Activated gamma-delta T cell treated with anti-CD3 and anti-CD28 coated beads, Interleukin-2, amount 50 U/mL, for 16 hours (primary cell): ENCODE measurements around the gene PGAP6.
"Not testable (repeated sequence)": the region's sequence is repeated elsewhere in the genome, so short reads cannot be mapped to it uniquely, and the experiment has no call there.

Experiments used
- DNase-seq: peaks from one replicate; pipeline ENCODE4 v3.0.0-alpha.2; 2020; ENCODE audit warnings: low read depth

PGAP6 gene

DNA sequence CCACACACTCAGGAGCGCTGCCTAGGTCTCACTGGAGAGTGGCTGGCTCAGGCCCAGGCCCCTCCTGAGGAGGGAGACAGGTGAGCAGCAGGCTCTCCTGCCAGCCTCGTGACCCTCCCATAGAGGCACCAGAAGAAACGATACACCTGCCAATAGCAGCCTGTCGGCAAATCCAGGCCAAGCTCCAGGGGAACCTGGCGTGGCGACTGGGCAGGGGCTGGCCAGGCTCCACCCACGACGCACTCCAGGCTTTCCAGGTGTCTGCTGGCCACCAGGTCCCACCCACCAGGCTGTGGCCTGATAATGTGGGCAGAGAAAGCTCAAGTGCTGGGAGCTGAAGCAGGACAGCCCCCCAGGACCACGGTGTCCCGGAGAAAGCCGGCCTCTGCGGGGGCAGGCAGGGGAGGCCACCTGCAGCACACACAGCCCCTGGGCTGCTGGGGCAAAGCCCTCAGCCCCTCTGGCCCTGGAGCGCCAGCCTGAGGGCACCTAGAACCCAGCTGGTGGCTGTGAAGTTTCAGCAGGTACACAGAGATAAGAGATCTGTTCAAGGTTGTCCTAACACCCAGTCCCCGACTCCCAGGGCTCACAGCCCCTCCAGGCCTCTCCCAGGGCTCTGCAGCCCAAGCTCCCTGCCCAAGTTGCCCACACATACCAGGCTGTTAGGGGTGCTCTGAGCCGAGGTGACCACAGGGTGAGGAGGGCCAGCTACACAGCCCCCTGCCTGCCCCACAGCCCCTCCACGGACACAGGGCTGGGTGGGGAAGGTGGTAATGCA lies 2.4 kb downstream of the PGAP6 start:
- DNase-seq = no peak

DNA sequence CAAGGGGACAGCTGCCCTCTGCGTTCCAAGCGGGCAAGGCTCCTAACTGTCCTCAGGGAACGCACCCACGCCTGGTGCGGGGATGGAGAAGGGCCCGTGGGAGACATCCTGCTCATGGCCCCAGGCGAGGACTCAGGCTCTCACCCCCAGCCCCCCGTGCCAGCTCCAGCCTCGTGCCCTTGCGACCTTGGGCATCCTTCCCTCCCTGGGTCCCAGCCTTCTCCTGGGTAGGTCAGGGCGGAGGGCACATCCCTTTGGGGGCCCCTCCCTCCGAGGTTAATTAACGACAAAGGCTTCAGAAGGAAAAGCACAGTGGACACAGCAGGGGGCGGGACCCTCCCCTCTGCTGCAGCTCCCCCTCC lies 3.0 kb downstream of the PGAP6 start:
- no peak for DNase-seq

DNA sequence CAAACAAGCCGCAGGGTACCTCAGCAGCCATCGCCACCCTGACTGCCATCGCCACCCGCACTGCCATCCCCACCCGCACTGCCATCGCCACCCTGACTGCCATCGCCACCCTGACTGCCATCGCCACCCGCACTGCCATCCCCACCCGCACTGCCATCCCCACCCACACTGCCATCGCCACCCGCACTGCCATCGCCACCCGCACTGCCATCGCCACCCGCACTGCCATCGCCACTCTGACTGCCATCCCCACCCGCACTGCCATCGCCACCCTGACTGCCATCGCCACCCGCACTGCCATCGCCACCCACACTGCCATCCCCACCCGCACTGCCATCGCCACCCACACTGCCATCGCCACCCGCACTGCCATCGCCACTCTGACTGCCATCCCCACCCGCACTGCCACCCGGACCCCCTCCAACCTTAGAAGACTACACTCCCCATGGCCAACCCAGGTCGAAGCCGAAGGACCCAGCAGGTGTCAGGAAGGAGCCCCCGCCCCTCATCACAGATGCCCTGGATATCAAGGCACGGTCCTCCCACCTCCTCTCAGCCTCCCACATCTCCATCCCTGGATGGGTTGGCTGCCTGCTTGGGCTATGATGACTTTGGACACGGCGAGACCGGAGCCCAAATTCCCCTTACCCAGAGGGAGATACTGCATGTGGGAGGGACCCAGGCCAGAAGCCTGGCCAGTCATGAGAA lies 3.5 kb downstream of the PGAP6 start:
- not testable (repeated sequence) for DNase-seq

DNA sequence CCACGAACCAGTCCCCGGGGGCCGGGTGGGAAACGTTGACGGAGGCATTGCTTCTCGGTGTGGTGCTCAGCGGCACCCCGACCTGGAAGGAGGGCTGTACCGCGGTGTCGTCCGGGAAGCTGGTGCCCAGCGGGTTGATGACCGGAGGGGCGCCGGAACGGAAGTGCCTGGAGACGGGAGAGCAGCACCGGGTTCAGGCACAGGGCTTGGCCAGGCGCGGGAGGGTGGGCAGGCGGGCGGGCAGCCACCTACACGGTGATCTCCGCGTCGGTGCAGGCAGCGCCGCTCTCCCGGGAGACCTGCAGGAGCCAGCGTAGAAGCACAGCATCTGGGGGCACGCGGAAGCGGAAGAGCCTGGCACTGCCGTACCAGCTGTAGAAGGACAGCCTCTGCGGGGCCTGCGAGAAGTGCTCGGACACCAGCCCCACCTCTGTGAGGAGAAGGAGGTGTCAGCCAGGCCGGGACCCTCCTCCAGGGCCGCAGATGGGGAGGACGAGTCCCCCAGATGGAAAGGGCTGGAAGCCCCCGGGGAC lies 4.3 kb downstream of the PGAP6 start:
- no peak for DNase-seq

DNA sequence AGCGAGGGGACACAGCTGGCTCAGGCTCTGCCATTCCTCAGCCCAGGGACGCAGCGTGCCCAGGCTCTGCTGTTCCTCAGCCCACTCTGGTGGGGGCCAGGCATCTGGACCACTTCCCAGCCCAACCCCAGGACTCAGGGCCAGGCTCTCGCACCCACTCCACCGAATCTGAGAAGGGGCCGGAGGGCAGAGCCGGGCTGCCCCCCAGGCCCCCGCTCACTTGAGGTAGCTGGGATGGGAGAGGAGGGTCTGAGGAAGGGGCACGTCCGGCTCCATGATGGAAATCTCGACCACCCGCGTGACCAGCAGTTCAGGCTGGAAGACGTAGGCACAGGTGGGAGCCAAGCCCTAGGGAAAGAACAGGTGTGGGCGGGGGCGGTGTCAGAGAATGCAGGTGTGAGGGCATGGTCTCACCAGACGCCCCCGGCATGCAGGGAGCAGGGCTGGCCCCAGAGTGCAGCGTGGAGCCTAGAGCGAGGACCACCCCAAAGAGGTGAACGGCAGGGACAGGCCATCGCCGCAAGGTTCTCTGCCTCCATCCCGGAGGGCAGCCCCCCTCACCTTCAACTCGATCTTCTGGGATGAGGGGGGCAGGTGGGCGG lies 4.9 kb downstream of the PGAP6 start:
- DNase-seq = no peak

DNA sequence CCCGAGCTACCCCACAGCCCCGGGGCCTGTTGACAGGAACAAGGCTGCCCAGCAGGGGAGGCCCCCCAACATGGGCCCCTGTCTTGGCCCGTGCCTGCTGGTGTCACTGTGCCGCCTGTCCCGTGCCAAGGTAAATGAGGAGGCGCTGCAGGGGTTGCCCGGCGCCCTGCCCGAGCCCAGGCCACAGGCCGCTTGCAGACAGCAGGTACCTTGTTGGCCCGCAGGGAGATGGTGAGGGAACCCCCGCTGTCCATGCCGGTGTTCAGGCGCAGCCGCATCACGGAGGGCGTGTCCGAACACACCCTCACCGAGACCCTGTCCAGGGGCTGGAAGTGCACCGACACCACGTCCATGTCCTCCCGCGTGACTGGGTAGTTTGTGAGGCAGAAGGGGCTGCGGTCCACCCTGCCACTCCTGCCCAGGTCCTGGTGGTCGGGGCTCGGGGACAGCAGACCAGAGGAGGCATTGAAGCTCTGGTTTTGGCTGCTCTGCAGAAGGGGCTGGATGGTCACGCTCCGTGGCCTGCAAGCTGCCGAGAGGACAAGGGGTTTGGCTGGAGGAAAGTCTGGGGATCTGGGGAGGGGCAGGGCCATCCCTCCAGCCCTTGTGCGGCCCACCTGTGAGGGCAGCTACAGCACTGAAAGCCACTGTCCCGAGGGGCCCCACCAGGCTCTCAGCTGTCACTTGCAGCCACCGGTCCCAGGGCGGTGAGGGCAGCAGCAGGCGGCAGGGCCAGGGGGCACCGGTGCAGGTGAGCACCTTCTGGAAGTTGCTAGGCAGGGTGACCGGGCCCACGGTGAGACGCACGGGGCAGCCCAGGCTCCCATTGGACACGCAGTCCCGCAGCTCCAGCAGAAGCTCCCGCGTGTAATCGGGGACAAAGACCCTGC lies 5.6 kb downstream of the PGAP6 start:
- DNase-seq = no peak

DNA sequence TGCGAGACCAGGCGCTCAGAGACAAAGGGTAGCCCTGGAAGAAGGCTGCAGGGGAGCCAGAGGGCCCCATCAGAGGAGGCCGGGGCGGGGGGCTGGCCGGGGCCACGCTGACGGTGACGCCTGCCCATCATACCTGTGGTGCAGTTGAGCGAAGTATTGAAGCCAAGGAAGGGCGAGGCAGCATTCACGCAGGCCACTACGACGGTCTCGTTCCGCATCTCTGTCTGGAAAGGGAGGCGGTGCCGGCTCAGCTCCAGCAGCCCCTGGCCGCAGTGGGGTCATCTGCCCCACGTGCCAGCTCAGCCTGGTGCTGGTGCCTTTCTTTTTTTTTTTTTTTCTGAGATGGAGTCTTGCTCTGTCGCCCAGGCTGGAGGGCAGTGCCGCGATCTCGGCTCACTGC lies 6.6 kb downstream of the PGAP6 start:
- no peak for DNase-seq

DNA sequence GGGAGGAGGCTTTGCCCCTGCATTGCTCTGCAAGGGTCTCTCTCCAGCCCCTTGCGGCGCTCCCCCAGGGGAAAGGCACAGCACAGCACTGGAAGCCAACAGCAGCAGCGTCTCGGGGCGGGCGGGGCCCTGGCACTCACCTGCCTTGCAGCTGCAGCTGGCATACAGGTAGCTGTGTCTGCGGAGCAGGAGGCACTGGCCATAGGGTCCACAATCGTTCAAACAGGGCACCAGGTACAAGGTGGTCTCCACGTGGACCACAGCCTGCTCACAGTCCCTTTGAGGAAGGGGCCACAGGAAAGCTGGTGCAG lies 7.2 kb downstream of the PGAP6 start:
- no peak for DNase-seq

DNA sequence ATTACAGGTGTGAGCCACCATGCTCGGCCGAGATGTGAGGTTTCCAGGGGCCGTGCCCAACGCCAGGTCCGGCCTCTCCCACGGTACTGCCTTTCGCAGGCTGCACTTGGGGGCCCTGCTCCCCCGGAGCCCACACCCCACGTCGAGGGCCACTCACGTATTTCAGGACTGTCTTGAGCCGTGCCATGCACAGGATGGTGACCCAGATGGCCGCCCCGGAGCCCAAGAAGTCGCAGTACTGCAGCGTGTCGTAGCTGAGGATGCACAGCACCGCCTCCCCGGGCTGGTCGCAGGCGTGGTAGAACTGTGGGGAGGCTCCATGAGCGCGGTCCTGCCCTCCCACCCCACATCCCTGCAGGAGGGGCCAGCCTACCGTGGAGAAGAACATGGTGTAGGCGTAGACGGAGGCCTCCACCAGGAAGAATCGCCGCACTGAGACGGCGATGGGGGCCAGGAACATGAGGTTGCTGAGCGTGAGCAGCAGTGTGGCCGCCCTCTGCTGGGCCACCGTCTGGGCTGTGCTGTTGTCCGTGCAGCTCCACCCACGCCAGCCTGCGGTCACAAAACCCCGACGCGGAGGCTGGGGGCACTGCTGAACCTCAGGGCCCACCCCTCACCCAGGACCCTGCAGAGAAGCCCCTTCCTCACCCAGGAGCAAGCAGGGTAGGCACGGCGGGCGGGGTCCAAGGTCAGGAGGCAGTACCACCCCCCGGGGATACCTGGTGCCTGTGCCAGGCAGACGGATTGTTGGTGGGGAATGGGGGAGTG lies 7.7 kb downstream of the PGAP6 start:
- DNase-seq = no peak

DNA sequence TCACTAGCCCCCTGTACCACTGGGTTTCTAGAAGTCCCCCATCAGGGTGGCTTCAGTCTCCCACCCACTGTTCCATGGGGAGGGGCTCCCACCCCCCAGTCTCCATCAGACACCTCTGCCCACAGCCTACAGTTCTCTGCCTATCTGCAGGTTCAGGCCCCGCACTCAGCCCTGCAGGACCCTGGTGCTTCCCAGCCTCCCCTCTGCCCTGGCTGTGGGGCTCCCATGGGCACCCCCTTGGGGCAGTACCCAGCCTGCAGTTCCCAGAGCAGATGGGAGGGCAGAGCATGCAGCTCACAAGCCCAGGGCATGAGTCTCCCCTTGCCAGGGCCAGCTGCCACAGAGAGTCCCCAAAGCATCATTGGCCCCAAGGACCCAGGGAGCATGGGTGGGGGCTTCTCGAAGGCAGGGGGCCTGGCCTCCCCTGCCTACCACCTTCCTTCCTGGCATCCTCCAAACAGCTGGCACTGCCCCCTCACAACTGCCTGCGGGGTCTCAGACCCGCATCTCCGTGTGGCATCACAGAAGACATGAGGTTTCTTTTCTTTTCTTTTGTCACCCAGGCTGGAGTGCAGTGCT lies 8.7 kb downstream of the PGAP6 start:
- no peak for DNase-seq

DNA sequence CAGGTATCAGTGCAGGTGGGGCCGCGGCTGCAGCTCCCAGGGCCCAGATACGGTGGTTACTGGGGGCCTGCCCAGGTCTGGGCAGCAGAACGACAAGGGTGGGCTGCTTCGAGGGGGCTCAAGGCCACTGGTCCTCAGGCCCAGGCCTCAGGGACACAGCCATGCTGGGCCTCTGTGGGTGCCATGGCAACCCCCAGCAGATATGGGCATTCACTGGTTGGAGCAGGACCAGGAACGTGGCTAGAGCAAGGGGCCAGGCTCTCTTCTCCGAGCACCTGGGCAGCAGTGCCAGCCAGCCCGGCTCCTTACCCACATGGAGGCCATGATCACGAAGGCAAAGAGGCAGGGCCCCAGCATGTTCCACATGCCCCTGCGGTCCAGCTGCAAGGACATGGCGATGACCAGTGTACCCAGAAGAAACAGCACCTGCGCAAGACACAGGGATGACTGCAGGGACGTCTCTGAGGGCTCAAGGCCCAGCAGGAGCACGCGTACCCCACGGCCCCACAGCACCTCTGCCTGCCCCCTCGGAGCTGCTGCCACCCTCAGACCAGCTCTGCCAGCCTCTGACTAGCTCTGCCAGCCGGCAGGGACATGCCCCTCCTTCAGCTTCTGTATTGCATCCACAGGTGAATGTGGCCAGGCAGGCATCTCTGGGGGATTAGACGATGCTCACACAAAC lies 9.3 kb downstream of the PGAP6 start:
- DNase-seq = no peak

DNA sequence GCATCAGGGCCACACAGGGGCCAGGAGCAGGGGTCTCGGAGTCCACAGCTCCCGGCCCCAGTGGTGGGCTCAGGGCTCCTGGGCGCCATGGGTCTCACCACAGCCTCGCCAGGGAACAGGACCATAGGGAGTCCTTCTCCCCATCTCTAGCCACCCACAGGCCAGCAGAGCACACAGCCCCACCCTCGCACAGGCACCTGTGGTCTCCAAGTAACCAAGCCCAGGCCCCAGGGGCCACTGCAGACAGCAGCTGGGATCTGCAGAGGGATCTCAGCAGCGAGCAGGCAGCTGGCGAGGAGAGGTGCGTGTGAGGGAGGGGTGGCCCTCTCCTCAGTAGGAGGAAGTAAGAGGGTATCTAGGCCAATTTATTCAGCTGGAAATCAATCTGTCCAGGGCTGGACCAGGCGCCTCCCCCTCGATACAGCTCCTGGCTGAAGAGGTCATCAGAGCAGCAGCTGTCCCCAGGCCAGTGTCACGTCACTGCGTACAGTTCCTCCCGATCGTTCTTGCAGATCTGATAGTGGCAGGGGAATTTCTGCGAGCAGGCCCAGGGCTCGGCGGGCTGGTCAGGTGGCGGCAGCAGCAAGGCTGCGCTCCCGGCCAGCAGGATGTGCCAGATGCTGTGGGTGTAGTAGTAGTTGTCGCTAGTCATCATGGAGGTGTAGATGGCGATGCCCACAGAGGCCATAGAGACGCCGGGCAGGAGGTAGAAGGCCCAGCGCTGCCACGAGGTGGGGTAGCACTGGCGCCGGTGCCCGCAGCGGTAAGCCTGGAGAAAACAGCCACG lies 10.1 kb downstream of the PGAP6 start:
- DNase-seq = no peak

DNA sequence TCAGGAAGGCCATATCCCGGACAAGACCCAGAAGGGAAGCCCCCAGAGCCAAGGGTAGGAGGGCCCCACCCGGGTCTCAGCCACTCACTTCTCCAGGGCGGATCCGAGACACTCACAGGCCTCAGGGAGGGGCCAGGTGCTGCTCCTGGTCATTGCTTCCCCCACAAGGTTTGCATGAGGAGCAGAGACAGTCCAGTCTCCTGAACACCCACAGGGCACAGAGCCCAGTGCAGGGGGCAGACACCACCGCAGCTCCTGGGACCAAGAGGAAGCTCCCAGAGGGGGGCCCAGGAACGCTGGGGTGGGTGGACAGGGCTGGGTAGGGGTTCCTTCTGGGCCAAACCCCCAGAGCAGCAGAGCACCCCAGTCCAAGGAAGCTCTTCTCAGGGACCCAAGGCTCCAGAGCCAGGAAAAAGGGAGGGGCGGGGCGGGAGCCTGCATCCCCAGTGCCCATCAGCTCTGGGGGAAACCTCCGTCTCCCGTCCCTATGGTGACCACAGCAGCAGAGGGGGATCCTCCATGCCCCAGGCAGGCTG lies 10.7 kb downstream of the PGAP6 start:
- no peak for DNase-seq

DNA sequence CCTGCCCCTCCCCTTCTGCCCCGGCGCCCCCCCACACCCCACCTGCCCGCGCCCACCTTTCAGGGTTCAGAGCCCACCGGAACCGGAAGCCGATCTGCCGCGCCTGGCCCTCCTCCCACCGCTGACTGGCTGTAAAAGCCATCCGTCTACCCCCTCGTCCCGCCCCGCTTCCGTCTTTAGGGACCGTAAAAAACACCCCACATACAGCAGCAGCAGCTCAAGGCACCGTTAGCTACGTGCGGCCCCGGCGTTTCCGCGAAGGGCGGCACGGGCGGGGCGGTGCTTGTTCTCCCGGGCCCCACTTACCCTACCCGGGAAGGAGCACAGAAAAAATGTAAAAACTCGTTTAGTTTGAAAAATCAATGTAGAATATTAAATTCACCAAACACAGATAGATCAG lies 11.3 kb downstream of the PGAP6 start, which contains the start of gene MRPL28:
MRPL28 (minus strand) TSS at position 96 of the 400 bp plus-strand sequence. CDS start 320 bp downstream, outside the sequence.
- DNase-seq = peak; percentile 91

DNA sequence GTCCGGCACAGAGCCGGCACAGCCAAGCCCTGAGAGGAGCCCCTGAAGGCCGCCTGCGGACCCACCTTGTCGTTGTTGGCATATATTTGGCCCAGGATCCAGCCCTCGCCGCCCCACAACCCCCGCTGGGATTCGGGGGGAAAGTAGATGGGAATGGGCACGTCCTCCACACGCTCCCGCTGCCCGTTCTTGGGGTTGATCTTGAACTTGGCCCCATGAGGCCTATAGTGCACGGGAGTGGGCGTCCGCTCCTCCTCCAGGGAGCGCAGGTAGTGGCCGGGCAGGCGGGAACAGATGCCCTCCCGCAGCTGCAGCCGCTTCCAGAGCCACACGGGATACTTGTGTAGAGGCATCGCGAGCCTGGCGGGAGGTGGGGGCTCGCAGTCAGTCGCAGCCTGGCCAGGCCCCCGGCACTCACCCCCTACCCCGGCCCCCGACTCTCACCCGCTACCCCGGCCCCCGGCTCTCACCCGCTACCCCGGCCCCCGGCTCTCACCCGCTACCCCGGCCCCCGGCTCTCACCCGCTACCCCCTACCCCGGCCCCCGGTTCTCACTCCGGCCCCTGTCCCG lies 11.8 kb downstream of the PGAP6 start:
- no peak for DNase-seq

DNA sequence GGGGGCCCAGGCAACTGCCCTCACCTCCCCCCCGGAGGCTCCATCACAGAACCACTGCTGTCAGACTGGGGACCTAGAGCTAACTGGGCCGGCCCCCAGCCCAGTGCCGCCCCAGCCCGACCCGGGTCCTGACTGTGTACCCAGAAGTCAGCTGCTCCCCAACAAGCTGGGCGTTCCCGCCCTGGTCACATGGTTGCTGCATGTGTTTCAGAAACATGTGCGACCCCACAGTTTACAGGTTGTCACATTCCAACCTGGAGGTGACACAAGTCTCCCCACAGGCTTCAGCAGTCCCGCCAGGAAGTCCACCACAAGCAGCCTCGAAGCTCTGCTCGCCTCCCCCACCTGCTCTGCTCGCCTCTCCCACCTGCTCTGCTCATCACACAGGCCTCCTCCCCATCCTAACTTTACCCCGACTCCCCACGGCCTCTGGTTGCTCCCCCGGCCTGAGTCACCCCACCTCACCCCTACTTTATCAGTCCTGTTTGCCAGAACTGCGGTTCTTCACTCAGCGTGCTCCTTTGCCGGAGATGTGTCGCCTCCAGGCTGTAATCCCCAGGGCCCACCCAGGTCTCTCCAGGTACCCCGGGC lies 12.4 kb downstream of the PGAP6 start:
- DNase-seq = no peak

DNA sequence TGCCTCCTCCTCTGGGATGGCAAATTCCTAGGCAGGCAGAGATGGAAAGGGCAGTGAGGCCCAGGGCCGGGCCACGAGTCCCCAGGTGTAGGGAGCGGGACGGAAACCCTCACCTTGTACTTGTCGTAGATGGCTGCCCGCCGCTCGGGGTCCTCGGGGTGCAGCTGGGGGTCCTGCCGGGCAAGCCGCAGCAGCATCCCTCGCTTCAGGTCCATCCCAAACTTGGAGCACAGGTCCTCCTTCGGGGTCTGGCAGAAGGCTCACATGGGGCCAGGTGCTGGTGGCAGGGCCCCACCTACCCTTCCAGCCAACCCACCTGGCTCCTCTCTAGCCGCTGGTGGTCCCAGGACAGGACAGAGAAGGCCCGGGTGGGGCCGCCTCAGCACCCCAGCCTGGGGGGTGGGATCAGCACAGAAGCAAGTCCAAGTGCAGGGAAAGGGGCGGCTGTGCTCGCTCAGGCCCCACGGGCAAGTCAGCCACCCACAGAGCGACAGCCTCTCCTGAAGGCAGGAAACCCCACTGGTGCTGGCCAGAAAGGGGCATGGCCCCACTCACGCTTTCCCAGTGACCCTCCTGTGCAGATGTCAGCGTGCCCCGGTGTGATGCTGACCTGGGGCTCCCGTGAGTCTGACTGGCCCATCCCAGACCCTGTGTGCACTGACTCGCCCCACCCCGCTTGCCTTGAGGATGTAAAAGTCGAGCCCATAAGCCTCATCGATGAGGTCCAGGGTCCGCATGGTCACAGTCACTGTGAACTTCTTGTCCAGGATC lies 13.2 kb downstream of the PGAP6 start:
- no peak for DNase-seq
